ENCODE data around the gene REX1BD.

The REX1BD gene

GRCh38 chr19:18639706-18640243 lies 51.2 kb downstream of the REX1BD start:
- Histone ChIP-seq H3K27ac (replicated peaks) (no peak overlapping the region), H3K27me3 (ENCODE audit: insufficient read depth, poor library complexity, severe bottlenecking) (no peaks in the 10 kb centered on the region), H3K4me3 (replicated peaks; ENCODE audit: insufficient read depth, low read length) (no peak overlapping the region)
- no peak for DNase-seq (ENCODE audit: low read depth in 1 of 2, low spot score in 1 of 2)
- TF ChIP-seq GABPA (IDR thresholded peaks at IDR 0.05; ENCODE audit: low read depth) (no peak), POLR2AphosphoS5 (IDR thresholded peaks at IDR 0.05; ENCODE audit: low read depth) (no peak), CTCF (IDR thresholded peaks at IDR 0.05; ENCODE audit: insufficient read depth, low read length) (no peak), REST (IDR thresholded peaks at IDR 0.05; ENCODE audit: insufficient replicate concordance, low read depth) (no peak), SPI1 (IDR thresholded peaks at IDR 0.05; ENCODE audit: borderline replicate concordance, low read depth) (no peak)

Measured in HL-60 (cell line).